Measurements from ENCODE around the gene KMO.

GRCh38 chr1:241560146-241560848 is 28.1 kb downstream of the KMO start:
- no peak for TF ChIP-seq CTCF (IDR thresholded peaks at IDR 0.05)
- no peak for TF ChIP-seq POLR2A (IDR thresholded peaks at IDR 0.05)
- TF ChIP-seq POLR2AphosphoS5 (IDR thresholded peaks at IDR 0.05), result no peak
- no peak for TF ChIP-seq EP300 (IDR thresholded peaks at IDR 0.05)
